GM12878 (cell line): ENCODE data around the gene MUSK. TPM values are rescaled to one million over a fixed set of nuclear protein-coding genes. Genes with fewer than 3 reads are reported as not detected.

Source experiments
- ATAC-seq: fragments of 200-7000 bp; cut with Tn5 transposase; 3 replicates; pipeline ENCODE4 v1.9.1; 2020; ENCODE audit warnings: mild to moderate bottlenecking, moderate library complexity
- BruUV-seq: library from RNA; stranded (reverse); fragments of 400-500 nt; replicated peaks from 2 replicates; lab custom pipeline; 2021; lab: Mats Ljungman, UMichigan
- CTCF ChIA-PET: fragments of 300-600 bp; sonication (Branson Sonifier 250); formaldehyde crosslinking; extraction: SDS; loops from one replicate; lab custom pipeline; 2021; ENCODE audit warnings: inconsistent platforms; lab: Yijun Ruan, JAX
- POLR2A ChIA-PET: fragments of 350-600 bp; formaldehyde crosslinking; extraction: SDS; loops from one replicate; lab custom pipeline; 2021; ENCODE audit warnings: inconsistent platforms; lab: Charles Lee
- RAD21 ChIA-PET: fragments of 300-600 bp; sonication (Branson Sonifier 250); formaldehyde crosslinking; loops from one replicate; lab custom pipeline; 2023; ENCODE audit warnings: antibody characterized with exemption; ENCODE audit not compliant: unreplicated experiment; lab: Charles Lee
- SMC1A ChIA-PET: fragments of 300-600 bp; sonication (Branson Sonifier 250); formaldehyde crosslinking; loops from one replicate; lab custom pipeline; 2023; ENCODE audit not compliant: unreplicated experiment, uncharacterized antibody; lab: Charles Lee
- DNase-seq: peaks from one replicate; pipeline ENCODE4 v3.0.0-alpha.2; 2011; ENCODE audit warnings: low read depth, low spot score
- FAIRE-seq: peaks from 3 replicates; lab custom pipeline; 2011; peaks lifted over from hg19 to GRCh38; lab: Jason Lieb, UNC
- H2AFZ ChIP-seq: 2 replicates; pipeline ENCODE4 v1.6.0; 2011; ENCODE audit warnings: low read depth, low read length, control low read depth; ENCODE audit not compliant: control insufficient read depth
- H3K27ac ChIP-seq: 2 replicates; pipeline ENCODE4 v1.5.1; 2011; ENCODE audit warnings: control low read depth; ENCODE audit not compliant: control insufficient read depth, insufficient read depth
- H3K27me3 ChIP-seq, 2 experiments: replicated peaks in 1 of 2; 2 replicates each; pipeline versions ENCODE4 v1.6.0 to v1.6.1; 2011; ENCODE audit warnings: low read length in 1 of 2; ENCODE audit not compliant: control insufficient read depth in 2 of 2, insufficient read depth in 2 of 2
- H3K36me3 ChIP-seq, 2 experiments: 2 replicates each; pipeline ENCODE4 v1.5.1; 2011; ENCODE audit warnings: low read length in 1 of 2; ENCODE audit not compliant: control insufficient read depth in 2 of 2, insufficient read depth in 2 of 2
- H3K4me1 ChIP-seq: 2 replicates; pipeline ENCODE4 v1.6.1; 2011; ENCODE audit warnings: mild to moderate bottlenecking, low read length, moderate library complexity, mixed read lengths; ENCODE audit not compliant: control insufficient read depth, insufficient read depth
- H3K4me2 ChIP-seq: 2 replicates; pipeline ENCODE4 v1.6.0; 2011; ENCODE audit warnings: control low read depth; ENCODE audit not compliant: control insufficient read depth, insufficient read depth
- H3K4me3 ChIP-seq: fragments of 200-600 bp; sonication (generic); 2 replicates; pipeline ENCODE4 v1.5.1; 2016
- H3K79me2 ChIP-seq: 2 replicates; pipeline ENCODE4 v1.6.0; 2011; ENCODE audit warnings: low read length; ENCODE audit not compliant: control insufficient read depth, insufficient read depth
- H3K9ac ChIP-seq: 2 replicates; pipeline ENCODE4 v1.8.0; 2011; ENCODE audit warnings: low read length, control low read depth, mixed read lengths; ENCODE audit not compliant: control insufficient read depth, insufficient read depth
- H3K9me3 ChIP-seq: replicated peaks from 3 replicates; pipeline ENCODE4 v1.5.1; 2011; ENCODE audit warnings: mild to moderate bottlenecking, low read length; ENCODE audit not compliant: control insufficient read depth, insufficient read depth
- H4K20me1 ChIP-seq: 2 replicates; pipeline ENCODE4 v1.6.0; 2011; ENCODE audit not compliant: control insufficient read depth, insufficient read depth
- FOS ChIP-seq: IDR thresholded peaks from 3 replicates; pipeline ENCODE4 v1.6.1; 2011; ENCODE audit warnings: borderline replicate concordance; ENCODE audit not compliant: insufficient read length; ENCODE audit errors: extremely low read depth
- HCFC1 ChIP-seq: fragments of 150-350 bp; IDR thresholded peaks from 2 replicates; pipeline ENCODE4 v1.6.1; 2014; ENCODE audit warnings: low read length
- JUNB ChIP-seq: IDR thresholded peaks from 2 replicates; pipeline ENCODE4 v1.6.1; 2016; ENCODE audit warnings: antibody characterized with exemption, mild to moderate bottlenecking
- KAT2A ChIP-seq: conservative IDR thresholded peaks from 2 replicates; pipeline ENCODE4 v1.6.1; 2011; ENCODE audit warnings: low read depth, low read length; ENCODE audit not compliant: control insufficient read depth
- MEF2B ChIP-seq: fragments of 450-650 bp; IDR thresholded peaks from 2 replicates; pipeline ENCODE4 v1.6.1; 2018; ENCODE audit warnings: mild to moderate bottlenecking, moderate library complexity; ENCODE audit not compliant: partially characterized antibody, poor library complexity, severe bottlenecking
- MYB ChIP-seq: fragments of 150-350 bp; IDR thresholded peaks from 2 replicates; pipeline ENCODE4 v1.6.1; 2014; ENCODE audit warnings: mild to moderate bottlenecking, low read depth, low read length, borderline replicate concordance
- MYC ChIP-seq: IDR thresholded peaks from 2 replicates; pipeline ENCODE4 v1.6.1; 2011; ENCODE audit warnings: mild to moderate bottlenecking, low read length, moderate library complexity, inconsistent platforms; ENCODE audit not compliant: insufficient read depth, insufficient replicate concordance, insufficient read length, severe bottlenecking
- NR2C2 ChIP-seq: IDR thresholded peaks from 2 replicates; pipeline ENCODE4 v1.6.1; 2011; ENCODE audit warnings: borderline replicate concordance, low read depth; ENCODE audit not compliant: control insufficient read depth, insufficient read length
- POLR2A ChIP-seq: IDR thresholded peaks from 2 replicates; pipeline ENCODE4 v1.6.1; 2011; ENCODE audit warnings: low read depth, mild to moderate bottlenecking, low read length
- REST ChIP-seq: IDR thresholded peaks from 2 replicates; pipeline ENCODE4 v1.6.1; 2012; ENCODE audit warnings: mild to moderate bottlenecking, low read depth, low read length
- SIN3A ChIP-seq: IDR thresholded peaks from 2 replicates; pipeline ENCODE4 v1.6.1; 2012; ENCODE audit warnings: low read depth, low read length, improper control_type of control experiment
- WRNIP1 ChIP-seq: IDR thresholded peaks from 2 replicates; pipeline ENCODE4 v1.6.1; 2011; ENCODE audit warnings: low read depth, low read length, improper control_type of control experiment, borderline replicate concordance
- WGBS: methylation state at CpG from one replicate; pipeline ENCODE4 v1.1.6; 2016; ENCODE audit warnings: low lambda C conversion rate; ENCODE audit not compliant: insufficient replicate concordance, insufficient coverage; ENCODE audit errors: missing lambda C conversion rate; 5-methylcytosine and 5-hydroxymethylcytosine counted together
- in situ Hi-C: fragments of 300-500 bp; cut with MboI; formaldehyde crosslinking; loops from 9 replicates; pipeline ENCODE4 v1.14.3; 2018; ENCODE audit warnings: mixed read lengths
- intact Hi-C: fragments of 100-400 bp; cut with micrococcal nuclease; formaldehyde crosslinking; loops from one replicate; pipeline ENCODE4 v1.14.2; 2022; ENCODE audit not compliant: unreplicated experiment
- polyA plus RNA-seq, 11 experiments: library from polyadenylated mRNA; depleted of rRNA in 4 of 11; unstranded in 6 of 11; stranded (reverse) in 5 of 11; fragments of >200 nt; fragmentation: Nextera tagmentation in 4 of 11; fragmentation: Illumina TruSeq in 1 of 11; extraction: Ambion mirVana in 4 of 11; extraction: Trizol in 1 of 11; gene quantifications; 1 replicate in 1 of 11; 2 replicates in 10 of 11; pipeline versions ENCODE4 v1.2.1 to v1.2.3, GENCODE V29; 2011 to 2016; ENCODE audit warnings: inconsistent platforms in 2 of 11, missing spikeins in 2 of 11, low read depth in 1 of 11
- total RNA-seq, 4 experiments: library from RNA; depleted of rRNA in 3 of 4; stranded (reverse); fragments of >200 nt in 3 of 4; fragmentation: Illumina TruSeq in 1 of 4; extraction: Trizol in 1 of 4; gene quantifications; 2 replicates each; pipeline versions ENCODE4 v1.2.1 to v1.2.3, GENCODE V29; 2013 to 2021

MUSK gene
- total and polyA plus RNA-seq, 10 of the 15 experiments (the other 5 are each of a cell fraction or from before 2014, with no cell fraction given) = 0.04 to 0.19 (median 0.10) TPM; not detected in 5

- TF ChIP-seq POLR2A = no peak
- peak; percentile 66 for TF ChIP-seq REST
- in situ Hi-C loops = no loop called here
- Histone ChIP-seq H3K9me3 (no peaks in the 10 kb centered on the region), H3K27ac (no peak overlapping the region), H3K4me2 (no peak overlapping the region), H3K36me3 (no peaks in the 10 kb centered on the region), H3K79me2 (no peaks in the 10 kb centered on the region), H4K20me1 (no peaks in the 10 kb centered on the region), H3K9ac (no peak overlapping the region), H3K27me3 (no peaks in the 10 kb centered on the region), H2AFZ (no peak overlapping the region), H3K4me3 (no peak overlapping the region), H3K4me1 (no peaks in the 10 kb centered on the region)
- no TSS peak for BruUV-seq
- POLR2A ChIA-PET = no interaction called here
- FAIRE-seq (no peak), ATAC-seq (no peak), DNase-seq (no peak)
- SMC1A ChIA-PET = interaction anchor here (1.5 kb wide), 1 partner anchor 9 kb away, joined by 6 read pairs; no protein-coding TSS in a partner anchor
- RAD21 ChIA-PET = no interaction called here
- CTCF ChIA-PET = no interaction called here
- 65% methylated on average over 3 of the region's 3 CpGs for WGBS
- intact Hi-C loops = no loop called here
These were observed 159.7 kb downstream of the MUSK start for GRCh38 chr9:110828264-110828663.

- Histone ChIP-seq H3K79me2 (no peaks in the 10 kb centered on the region), H3K27me3 (no peaks in the 10 kb centered on the region), H3K9ac (no peak overlapping the region), H3K9me3 (no peaks in the 10 kb centered on the region), H4K20me1 (no peaks in the 10 kb centered on the region), H3K27ac (no peak overlapping the region), H3K4me3 (no peak overlapping the region), H3K4me2 (no peak overlapping the region), H2AFZ (no peak overlapping the region), H3K36me3 (no peaks in the 10 kb centered on the region), H3K4me1 (no peaks in the 10 kb centered on the region)
- in situ Hi-C loops = no loop called here
- RAD21 ChIA-PET = interaction anchor here (0.7 kb wide), 1 partner anchor 132 kb away, joined by 5 read pairs; no protein-coding TSS in a partner anchor
- intact Hi-C loops = no loop called here
- ATAC-seq = no peak
- CTCF ChIA-PET = interaction anchor here (1.2 kb wide), 1 partner anchor 12 kb away, joined by 3 read pairs; no protein-coding TSS in a partner anchor
- FAIRE-seq = no peak
- no peak for DNase-seq
- POLR2A ChIA-PET = interaction anchor here (1.2 kb wide), 1 partner anchor 16 kb away, joined by 4 read pairs; no protein-coding TSS in a partner anchor
- SMC1A ChIA-PET = interaction anchor here (1.5 kb wide), 1 partner anchor 9 kb away, joined by 9 read pairs; no protein-coding TSS in a partner anchor
- BruUV-seq = no TSS peak
- no peak for TF ChIP-seq MYB
- no peak for TF ChIP-seq WRNIP1
- no peak for TF ChIP-seq MEF2B
- no peak for TF ChIP-seq KAT2A
- TF ChIP-seq JUNB = no peak
- no peak for TF ChIP-seq NR2C2
- no peak for TF ChIP-seq MYC
- no peak for TF ChIP-seq SIN3A
- no peak for TF ChIP-seq HCFC1
- no peak for TF ChIP-seq FOS
- 75% methylated on average over 19 of the region's 21 CpGs for WGBS
These were observed 161.9 kb downstream of the MUSK start for GRCh38 chr9:110830495-110830894.
